NCI-H1930 (cell line): ENCODE results near the gene OPA1.

Experiments used
- DNase-seq, 2 experiments: peaks; one replicate each; lab custom pipeline; 2025; lab: John Stamatoyannopoulos, UW

The OPA1 gene

DNA sequence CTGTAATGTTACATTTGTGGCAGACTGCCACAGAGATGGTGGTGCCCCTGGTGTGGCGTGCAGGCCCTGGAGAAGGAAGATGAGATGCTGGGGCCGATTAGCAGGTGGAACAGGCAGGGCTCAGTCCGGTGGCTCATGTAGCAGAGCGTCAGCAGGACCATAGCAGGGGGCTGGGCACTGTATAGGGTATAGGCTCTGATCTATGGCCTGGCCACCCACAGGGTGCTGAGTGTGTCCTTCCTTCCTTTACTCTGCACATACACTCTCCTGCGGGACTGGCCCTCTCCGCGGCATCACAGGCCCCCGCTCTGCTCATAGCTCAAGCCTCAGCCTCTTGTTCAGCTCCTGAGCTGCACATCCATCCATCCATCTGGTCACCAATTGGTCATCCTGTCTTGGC is 143.6 kb downstream of the OPA1 start:
- no peak for DNase-seq

- peak in 1 of 2 experiments; percentile 39 for DNase-seq
These were observed 144.3 kb downstream of the OPA1 start for GRCh38 chr3:193737191-193737751.

DNA sequence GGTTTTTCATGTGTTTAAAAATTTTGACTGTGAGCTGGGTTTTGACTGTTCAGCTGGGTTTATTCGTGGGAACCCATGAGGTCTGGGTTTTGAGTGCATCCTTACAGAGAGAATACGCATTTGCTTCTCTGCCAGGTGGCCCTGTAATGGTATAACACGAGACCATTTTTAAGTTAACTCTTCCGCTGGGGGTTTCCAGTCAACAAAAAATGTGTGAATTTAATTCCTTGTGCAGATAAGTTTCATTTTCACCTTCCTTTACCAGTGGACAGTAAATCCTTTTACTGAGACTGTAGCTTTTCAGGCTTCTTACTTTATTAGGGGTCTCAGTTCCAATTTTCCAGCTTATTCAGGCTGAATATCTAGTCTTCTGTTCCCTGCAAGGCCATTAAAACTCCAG is 149.6 kb downstream of the OPA1 start:
- no peak for DNase-seq

DNA sequence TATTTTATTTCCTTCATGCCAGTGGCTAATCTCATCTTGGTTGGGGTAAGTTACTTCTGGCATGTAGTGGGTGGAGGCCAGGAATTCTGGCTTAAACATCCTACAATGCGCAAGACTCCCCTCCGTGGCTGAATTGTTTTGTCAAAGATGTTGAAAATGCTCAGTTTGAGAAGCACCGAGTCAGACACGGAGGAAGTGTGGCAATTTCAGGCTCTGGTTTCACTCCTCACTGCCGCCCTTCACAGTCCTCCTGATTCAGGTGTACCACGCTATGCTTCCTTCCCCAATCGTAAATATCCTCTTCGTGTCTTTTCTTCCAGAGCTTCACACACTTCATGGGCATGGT is 150.7 kb downstream of the OPA1 start:
- peak in 1 of 2 experiments; percentile 62 for DNase-seq

- peak; percentile 81 to 84 for DNase-seq
These were observed 151.2 kb downstream of the OPA1 start for GRCh38 chr3:193744048-193744821.

DNA sequence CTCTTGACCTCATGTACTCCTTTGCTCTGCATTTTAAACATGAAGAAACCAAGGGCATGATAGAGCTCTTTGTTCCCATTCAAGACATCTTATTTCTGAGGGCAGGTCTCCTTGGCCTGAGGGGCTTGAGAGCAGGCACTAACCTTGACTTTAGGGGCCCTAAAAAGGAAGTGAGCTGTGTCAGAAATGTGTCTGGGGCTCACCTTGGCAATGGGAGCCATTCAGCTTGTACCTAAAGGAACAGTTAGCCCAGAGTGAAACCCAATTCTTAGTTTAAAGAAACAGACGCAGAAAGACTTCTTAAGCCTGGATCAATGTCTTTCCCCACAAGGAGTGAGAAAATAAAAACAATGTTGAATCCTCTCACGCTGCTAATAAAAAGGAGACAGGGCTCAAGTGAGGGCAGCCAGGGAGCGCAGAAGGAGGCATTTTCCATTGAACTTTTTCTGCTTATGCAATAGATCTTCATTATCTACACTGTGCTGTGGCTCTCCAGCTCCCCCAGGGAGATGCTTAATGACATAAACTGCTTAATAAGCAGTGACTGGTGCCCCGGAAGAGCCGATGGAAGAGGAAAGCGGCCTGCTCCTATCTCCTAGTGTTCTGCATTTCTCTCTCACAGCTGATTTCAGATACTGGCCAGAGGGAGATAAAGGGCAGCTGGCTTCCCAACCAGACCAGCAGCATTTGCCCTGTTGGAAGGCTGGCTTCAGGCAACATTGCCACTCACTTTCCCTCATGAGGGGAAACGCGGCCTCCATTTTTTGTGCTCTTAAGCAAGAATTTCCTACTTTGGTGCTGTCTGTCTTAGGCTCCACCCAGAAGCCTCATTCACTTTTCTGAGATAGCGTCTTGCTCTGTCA is 152.0 kb downstream of the OPA1 start:
- DNase-seq, result peak in 1 of 2 experiments; percentile 57

- DNase-seq, result no peak
These were observed 153.8 kb downstream of the OPA1 start for GRCh38 chr3:193746832-193747231.
